Measurements from ENCODE around the gene MRPL53. TPM values are rescaled to one million over a fixed set of nuclear protein-coding genes. Genes with fewer than 3 reads are reported as not detected.
A peak's percentile ranks its signal among the peaks of the same experiment; 100 is the strongest.

MRPL53 gene
- total RNA-seq, 1 donor from 2014 or later = 61.5 TPM

DNA sequence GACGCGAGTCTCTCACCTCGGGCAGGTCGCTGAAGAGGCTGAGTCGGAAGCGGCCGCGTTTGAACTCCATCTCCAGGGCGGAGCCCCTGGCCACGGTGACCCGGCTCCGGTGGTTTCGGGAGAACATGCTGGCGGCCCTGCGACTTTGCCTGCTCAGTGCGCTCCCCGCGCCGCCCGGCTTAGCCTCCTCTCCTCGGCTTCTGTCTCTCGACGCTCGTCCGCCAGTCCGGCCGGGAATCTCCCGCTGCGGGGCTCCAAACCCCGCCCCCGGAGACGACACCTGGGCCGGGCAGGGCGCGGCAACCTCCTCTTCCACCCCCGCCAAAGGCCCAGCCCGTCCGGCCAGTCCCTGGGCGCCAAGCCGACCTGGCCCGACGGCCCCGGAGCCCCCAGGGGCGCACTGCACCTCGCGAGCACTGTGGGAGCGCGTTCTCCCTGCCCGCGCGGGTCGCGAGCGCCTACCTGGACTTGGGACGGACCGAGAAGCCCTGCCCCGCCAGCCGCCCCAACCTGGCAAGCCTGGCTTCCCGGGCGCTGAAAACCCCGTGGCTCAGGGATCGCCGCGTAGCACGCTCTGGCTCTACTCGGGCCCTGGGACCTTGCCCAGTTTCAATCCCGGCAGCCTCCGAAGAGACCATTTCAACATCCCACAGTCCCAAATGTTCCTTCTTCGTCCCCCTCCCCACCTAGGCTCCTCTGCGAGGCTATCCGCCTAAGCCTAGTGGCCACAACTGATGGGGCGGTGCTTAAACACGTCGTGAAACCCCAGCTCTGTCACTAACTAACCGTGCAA is 30.6 kb downstream of the MRPL53 start, which contains the start of gene RTKN:
RTKN (minus strand) TSS at position 248 of the 793 bp plus-strand sequence; CDS start at position 127, 121 bp downstream.
- no peak for DNase-seq (ENCODE audit: extremely low spot score, unreplicated experiment)
- Mint-ChIP-seq H3K27ac (ENCODE audit: unreplicated experiment) (peak within 1 kb of the TSS; percentile 59), H3K4me1 (ENCODE audit: unreplicated experiment) (peaks cover 48% of the 10 kb centered on the region), H3K4me3 (ENCODE audit: unreplicated experiment) (peak within 1 kb of the TSS; percentile 88), H3K27me3 (ENCODE audit: unreplicated experiment) (peaks cover 18% of the 10 kb centered on the region), H3K9me3 (ENCODE audit: unreplicated experiment) (no peaks in the 10 kb centered on the region), H3K36me3 (ENCODE audit: unreplicated experiment) (no peaks in the 10 kb centered on the region)
- TF ChIP-seq, protein P1, sequence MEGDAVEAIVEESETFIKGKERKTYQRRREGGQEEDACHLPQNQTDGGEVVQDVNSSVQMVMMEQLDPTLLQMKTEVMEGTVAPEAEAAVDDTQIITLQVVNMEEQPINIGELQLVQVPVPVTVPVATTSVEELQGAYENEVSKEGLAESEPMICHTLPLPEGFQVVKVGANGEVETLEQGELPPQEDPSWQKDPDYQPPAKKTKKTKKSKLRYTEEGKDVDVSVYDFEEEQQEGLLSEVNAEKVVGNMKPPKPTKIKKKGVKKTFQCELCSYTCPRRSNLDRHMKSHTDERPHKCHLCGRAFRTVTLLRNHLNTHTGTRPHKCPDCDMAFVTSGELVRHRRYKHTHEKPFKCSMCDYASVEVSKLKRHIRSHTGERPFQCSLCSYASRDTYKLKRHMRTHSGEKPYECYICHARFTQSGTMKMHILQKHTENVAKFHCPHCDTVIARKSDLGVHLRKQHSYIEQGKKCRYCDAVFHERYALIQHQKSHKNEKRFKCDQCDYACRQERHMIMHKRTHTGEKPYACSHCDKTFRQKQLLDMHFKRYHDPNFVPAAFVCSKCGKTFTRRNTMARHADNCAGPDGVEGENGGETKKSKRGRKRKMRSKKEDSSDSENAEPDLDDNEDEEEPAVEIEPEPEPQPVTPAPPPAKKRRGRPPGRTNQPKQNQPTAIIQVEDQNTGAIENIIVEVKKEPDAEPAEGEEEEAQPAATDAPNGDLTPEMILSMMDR (IDR thresholded peaks at IDR 0.05) = no peak

DNA sequence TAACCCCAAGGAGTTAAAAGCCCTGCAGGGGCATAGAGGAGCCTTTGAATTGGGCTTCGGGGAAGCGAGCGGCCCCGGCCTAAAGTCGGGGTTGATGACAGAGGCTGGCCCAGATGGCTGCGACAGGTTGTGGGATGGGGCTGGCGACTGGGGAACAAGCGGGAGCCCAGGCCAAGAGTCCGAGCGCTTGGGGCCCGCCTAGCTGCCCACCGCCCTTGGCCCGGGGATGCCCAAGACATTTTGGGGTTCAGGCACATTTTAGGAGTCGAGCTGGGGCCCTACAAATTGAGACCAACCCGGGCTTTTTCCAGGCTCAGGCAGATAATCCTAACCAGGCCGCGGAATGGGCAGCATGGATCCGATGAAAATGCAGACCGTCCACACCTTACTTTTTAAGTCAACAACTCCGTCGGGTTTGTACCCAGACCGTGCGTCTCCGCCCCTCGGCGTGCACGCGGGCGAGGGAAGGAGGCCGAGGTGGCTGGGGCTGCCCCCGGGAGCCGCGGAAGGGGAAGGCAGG is 31.2 kb downstream of the MRPL53 start:
- H3K9me3 Mint-ChIP-seq (ENCODE audit: unreplicated experiment) = no peaks in the 10 kb centered on the region
- peaks cover 51% of the 10 kb centered on the region for H3K4me1 Mint-ChIP-seq (ENCODE audit: unreplicated experiment)
- TF ChIP-seq, protein P1 (IDR thresholded peaks at IDR 0.05) = no peak
- H3K27ac Mint-ChIP-seq (ENCODE audit: unreplicated experiment) = no peak overlapping the region
- H3K27me3 Mint-ChIP-seq (ENCODE audit: unreplicated experiment) = peaks cover 18% of the 10 kb centered on the region
- H3K36me3 Mint-ChIP-seq (ENCODE audit: unreplicated experiment) = no peaks in the 10 kb centered on the region
- DNase-seq (ENCODE audit: extremely low spot score, unreplicated experiment) = no peak
- peak overlapping the region; percentile 88 for H3K4me3 Mint-ChIP-seq (ENCODE audit: unreplicated experiment)

DNA sequence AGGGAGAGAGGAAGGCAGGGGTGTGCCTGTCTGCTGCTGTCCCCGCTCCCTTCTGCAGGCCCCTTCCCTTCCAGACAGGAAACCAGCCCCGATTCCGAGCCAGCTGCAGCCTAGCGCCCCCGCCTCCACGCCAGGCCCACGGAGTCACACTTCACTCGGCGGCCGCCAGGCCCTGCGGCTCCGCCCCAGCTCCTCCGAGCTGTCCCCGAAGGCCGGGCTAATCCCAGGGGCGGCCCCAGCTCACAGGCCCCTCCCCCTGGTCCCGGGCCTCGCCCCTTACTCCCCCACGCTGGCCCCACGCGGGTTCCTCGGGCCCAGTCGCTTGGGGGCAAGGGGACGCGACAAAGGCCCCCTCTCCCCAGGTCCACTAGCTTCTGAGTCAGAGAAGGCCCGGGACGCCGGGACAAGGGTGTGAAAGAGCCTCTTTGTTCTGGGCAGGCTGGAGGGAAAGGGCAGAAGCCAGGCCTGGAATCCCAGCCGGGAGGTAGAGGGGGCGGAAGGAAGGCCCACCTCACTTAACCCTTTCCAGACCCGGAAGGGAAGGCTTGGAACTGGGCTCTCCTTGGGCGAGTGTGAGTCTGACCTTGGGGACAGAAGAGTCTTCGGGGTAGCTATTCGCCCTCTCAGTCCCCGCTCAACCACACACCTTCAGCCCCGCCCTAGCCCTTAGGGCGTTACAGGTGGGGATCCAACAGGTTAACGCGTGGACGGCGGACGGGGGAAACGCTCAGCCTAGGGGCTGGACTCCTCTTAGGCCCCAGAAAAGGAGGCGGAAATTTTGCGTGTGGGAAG is 31.9 kb downstream of the MRPL53 start:
- no peaks in the 10 kb centered on the region for H3K9me3 Mint-ChIP-seq (ENCODE audit: unreplicated experiment)
- peaks cover 53% of the 10 kb centered on the region for H3K4me1 Mint-ChIP-seq (ENCODE audit: unreplicated experiment)
- no peaks in the 10 kb centered on the region for H3K36me3 Mint-ChIP-seq (ENCODE audit: unreplicated experiment)
- TF ChIP-seq, protein P1 (IDR thresholded peaks at IDR 0.05) = peak; percentile 27
- peak; percentile 94 for DNase-seq (ENCODE audit: extremely low spot score, unreplicated experiment)
- H3K4me3 Mint-ChIP-seq (ENCODE audit: unreplicated experiment) = peak overlapping the region; percentile 88
- H3K27me3 Mint-ChIP-seq (ENCODE audit: unreplicated experiment) = peaks cover 16% of the 10 kb centered on the region
- H3K27ac Mint-ChIP-seq (ENCODE audit: unreplicated experiment) = peak overlapping the region; percentile 78

DNA sequence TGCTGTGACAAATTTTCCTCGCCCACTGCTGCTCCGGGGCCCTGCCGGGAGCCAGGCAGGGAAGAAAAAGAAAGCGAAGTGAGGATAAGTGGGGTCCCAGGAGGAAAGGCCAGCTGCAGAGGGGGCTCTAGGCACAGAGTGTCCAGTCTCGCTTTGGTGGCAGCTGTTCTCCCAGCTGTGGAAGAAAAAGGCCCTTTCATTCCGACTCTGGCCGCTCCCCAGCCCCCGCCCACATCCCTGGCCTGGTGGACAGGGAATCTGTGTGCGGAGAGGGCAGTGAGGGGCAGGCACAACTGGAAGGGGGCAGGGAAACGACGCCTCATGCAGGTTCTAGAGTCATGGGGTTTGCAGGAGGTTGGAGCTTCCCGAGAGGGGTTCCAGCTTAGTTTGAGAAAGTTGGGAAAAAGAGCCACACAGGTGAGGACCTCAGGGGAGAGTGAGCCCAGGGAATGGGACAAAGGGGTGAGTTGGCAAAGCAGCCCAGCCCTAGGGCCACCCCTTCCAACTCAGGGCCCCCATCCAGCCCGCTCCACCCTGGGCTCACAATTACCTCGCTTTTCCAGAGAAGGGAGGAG is 32.6 kb downstream of the MRPL53 start:
- TF ChIP-seq, protein P1 (IDR thresholded peaks at IDR 0.05) = no peak
- DNase-seq (ENCODE audit: extremely low spot score, unreplicated experiment) = no peak

More for the DNA sequence above, 32.6 kb downstream of the MRPL53 start:
- H3K9me3 Mint-ChIP-seq (ENCODE audit: unreplicated experiment) = no peaks in the 10 kb centered on the region
- H3K4me1 Mint-ChIP-seq (ENCODE audit: unreplicated experiment) = peaks cover 53% of the 10 kb centered on the region
- peak overlapping the region; percentile 78 for H3K27ac Mint-ChIP-seq (ENCODE audit: unreplicated experiment)
- no peaks in the 10 kb centered on the region for H3K36me3 Mint-ChIP-seq (ENCODE audit: unreplicated experiment)
- peak overlapping the region; percentile 88 for H3K4me3 Mint-ChIP-seq (ENCODE audit: unreplicated experiment)
- peaks cover 11% of the 10 kb centered on the region for H3K27me3 Mint-ChIP-seq (ENCODE audit: unreplicated experiment)

Data from osteocyte (in vitro differentiated cells).